ENCODE measurements around the gene PHF2. TPM values are rescaled to one million over a fixed set of nuclear protein-coding genes. Genes with fewer than 3 reads are reported as not detected.
A peak's percentile ranks its signal among the peaks of the same experiment; 100 is the strongest.

Gene PHF2
- total and polyA plus RNA-seq, 2 donors (not counting 1 experiment from before 2014, with no cell fraction given): 11.0 to 28.8 TPM

GRCh38 chr9:93679536-93680442 is 103.4 kb downstream of the PHF2 start:
- H3K27me3 ChIP-seq (replicated peaks in 1 of 4; ENCODE audit: control extremely low read depth in 1 of 4, control insufficient read depth in 3 of 4, insufficient read depth in 4 of 4, low read length in 3 of 4): peaks cover 0 to 5% (median 0%) of the 10 kb centered on the region in 4 experiments
- H3K4me2 ChIP-seq (replicated peaks; ENCODE audit: low read depth, low read length, poor library complexity, severe bottlenecking): no peak overlapping the region
- peaks cover 0 to 19% of the 10 kb centered on the region in 2 experiments for H3K36me3 ChIP-seq (replicated peaks in 1 of 2; ENCODE audit: control extremely low read depth in 1 of 2, control insufficient read depth in 1 of 2, extremely low read depth in 1 of 2, insufficient read depth in 2 of 2, low read length in 1 of 2)
- TF ChIP-seq CTCF (IDR thresholded peaks at IDR 0.05) (no peak), EZH2 (IDR thresholded peaks at IDR 0.05; ENCODE audit: borderline replicate concordance, insufficient read depth, low read depth, low read length, poor library complexity, severe bottlenecking) (no peak)
- ChIA-PET POLR2A (no interaction called here), CTCF (interaction anchor here (8.6 kb wide), 1 partner anchor 284 kb away, joined by 60 read pairs; no protein-coding TSS in a partner anchor)
- no peak overlapping the region for H3K27ac ChIP-seq (ENCODE audit: low read length in 2 of 2)
- peaks cover 0 to 13% (median 0%) of the 10 kb centered on the region in 3 donors for H3K9me3 ChIP-seq (ENCODE audit: control extremely low read depth in 1 of 3, control insufficient read depth in 2 of 3, insufficient read depth in 1 of 3, low read length in 2 of 3)
- intact Hi-C loops (cut with micrococcal nuclease): loop anchor here (5.0 kb wide), 1 partner anchor 533 kb away; no protein-coding TSS in a partner anchor
- H3K4me3 ChIP-seq (ENCODE audit: control extremely low read depth in 1 of 5, extremely low read depth in 1 of 5, insufficient read depth in 1 of 5, low read depth in 2 of 5, low read length in 4 of 5): no peak overlapping the region
- Mint-ChIP-seq H3K27me3 (peaks cover 3% of the 10 kb centered on the region), H3K4me3 (no peak overlapping the region), H3K9me3 (ENCODE audit: insufficient read depth) (no peaks in the 10 kb centered on the region), H3K4me1 (no peaks in the 10 kb centered on the region), H3K27ac (no peak overlapping the region)
- DNase-seq (peak; percentile 2), ATAC-seq (ENCODE audit: low read depth) (no peak)
- no peak overlapping the region for H3K9ac ChIP-seq (ENCODE audit: low read length)
- no peaks in the 10 kb centered on the region for H3K4me1 ChIP-seq (ENCODE audit: control insufficient read depth in 2 of 2, insufficient read depth in 2 of 2, low read length in 2 of 2)
- 95% methylated on average over 18 of the region's 18 CpGs for WGBS (ENCODE audit: insufficient coverage)
- H3K79me2 ChIP-seq (ENCODE audit: control insufficient read depth, insufficient read depth, low read length): no peaks in the 10 kb centered on the region
- no peak overlapping the region for H2AFZ ChIP-seq (ENCODE audit: insufficient read depth, low read depth, low read length, poor library complexity, severe bottlenecking)
- no peaks in the 10 kb centered on the region for H4K20me1 ChIP-seq (ENCODE audit: control insufficient read depth, insufficient read depth, low read length, poor library complexity, severe bottlenecking)
